Measurements from ENCODE around the gene SRSF2. TPM values are rescaled to one million over a fixed set of nuclear protein-coding genes. Genes with fewer than 3 reads are reported as not detected.
A peak's percentile ranks its signal among the peaks of the same experiment; 100 is the strongest.

SRSF2 gene
- total RNA-seq, 1 donor from 2014 or later = 429 TPM

- TF ChIP-seq CTCF (IDR thresholded peaks at IDR 0.05) = peak; percentile 19 to 43 (median 34)
Observed at GRCh38 chr17:76736349-76737081, 616 bp downstream of the SRSF2 start.

GRCh38 chr17:76735586-76736348, 1.4 kb downstream of the SRSF2 start:
- Histone ChIP-seq H3K36me3 (peaks cover 29 to 46% of the 10 kb centered on the region in 2 donors), H3K4me1 (peaks cover 5 to 47% of the 10 kb centered on the region in 2 donors)
- no peak for TF ChIP-seq CTCF (IDR thresholded peaks at IDR 0.05)

More at GRCh38 chr17:76736349-76737081, 616 bp downstream of the SRSF2 start:
- Histone ChIP-seq H3K4me3 (peak overlapping the region; percentile 92 to 97), H3K27ac (peak overlapping the region; percentile 95 to 98), H3K4me1 (peaks cover 5 to 50% of the 10 kb centered on the region in 2 donors), H3K27me3 (no peaks in the 10 kb centered on the region), H3K36me3 (peaks cover 27 to 40% of the 10 kb centered on the region in 2 donors), H3K9me3 (no peaks in the 10 kb centered on the region)
- DNase-seq (ENCODE audit: low spot score in 2 of 2) = peak in 1 of 2 donors; percentile 85
- intact Hi-C loops (cut with DNase I) = loop anchor here (1.0 to 10.0 kb wide), 3 partner anchors 10 to 668 kb away; partner anchors contain the start of genes JMJD6 and METTL23

GRCh38 chr17:76735006-76735405, 2.1 kb downstream of the SRSF2 start:
- Histone ChIP-seq H3K4me1 (peaks cover 5 to 44% of the 10 kb centered on the region in 2 donors), H3K9me3 (no peaks in the 10 kb centered on the region), H3K36me3 (peaks cover 29 to 52% of the 10 kb centered on the region in 2 donors), H3K27ac (peak overlapping the region; percentile 95 to 98), H3K27me3 (no peaks in the 10 kb centered on the region), H3K4me3 (peak overlapping the region; percentile 92 to 97)
- DNase-seq (ENCODE audit: low spot score in 2 of 2) = no peak
- intact Hi-C loops (cut with DNase I) = loop anchor here (5.0 to 10.0 kb wide), 2 partner anchors 178 to 670 kb away; no protein-coding TSS in a partner anchor
- TF ChIP-seq CTCF (IDR thresholded peaks at IDR 0.05) = no peak

More at GRCh38 chr17:76735586-76736348, 1.4 kb downstream of the SRSF2 start:
- Histone ChIP-seq H3K9me3 (no peaks in the 10 kb centered on the region), H3K4me3 (peak overlapping the region; percentile 92 to 97), H3K27me3 (no peaks in the 10 kb centered on the region), H3K27ac (peak overlapping the region; percentile 95 to 98)
- intact Hi-C loops (cut with DNase I) = loop anchor here (5.0 to 10.0 kb wide), 2 partner anchors 178 to 669 kb away; no protein-coding TSS in a partner anchor
- DNase-seq (ENCODE audit: low spot score in 2 of 2) = no peak

GRCh38 chr17:76734080-76734840, 2.9 kb downstream of the SRSF2 start:
- Histone ChIP-seq H3K27me3 (no peaks in the 10 kb centered on the region), H3K9me3 (no peaks in the 10 kb centered on the region), H3K36me3 (peaks cover 29 to 57% of the 10 kb centered on the region in 2 donors), H3K4me1 (peaks cover 5 to 39% of the 10 kb centered on the region in 2 donors), H3K27ac (peak overlapping the region in 1 of 2 donors; percentile 98), H3K4me3 (peak overlapping the region in 1 of 2 donors; percentile 92)
- intact Hi-C loops (cut with DNase I) = loop anchor here (10.0 kb wide), 1 partner anchor 671 kb away; no protein-coding TSS in a partner anchor
- no peak for DNase-seq (ENCODE audit: low spot score in 2 of 2)
- TF ChIP-seq CTCF (IDR thresholded peaks at IDR 0.05) = no peak

- peaks cover 5 to 33% of the 10 kb centered on the region in 2 donors for H3K4me1 ChIP-seq
- no peak overlapping the region for H3K4me3 ChIP-seq
- TF ChIP-seq CTCF (IDR thresholded peaks at IDR 0.05) = no peak
- H3K36me3 ChIP-seq = peaks cover 29 to 57% of the 10 kb centered on the region in 2 donors
- no peaks in the 10 kb centered on the region for H3K27me3 ChIP-seq
- peak overlapping the region in 1 of 2 donors; percentile 28 for H3K27ac ChIP-seq
- DNase-seq (ENCODE audit: low spot score in 2 of 2) = no peak
- intact Hi-C loops (cut with DNase I) = loop anchor here (10.0 kb wide), 1 partner anchor 671 kb away; no protein-coding TSS in a partner anchor
- H3K9me3 ChIP-seq = no peaks in the 10 kb centered on the region
Observed at GRCh38 chr17:76733618-76733957, 3.5 kb downstream of the SRSF2 start.
